Ureter (tissue), 1 donor: Measurements from ENCODE around the gene MTHFD2L. TPM values are rescaled to one million over a fixed set of nuclear protein-coding genes. Genes with fewer than 3 reads are reported as not detected.
A peak's percentile ranks its signal among the peaks of the same experiment; 100 is the strongest.
"Not testable (repeated sequence)": the region's sequence is repeated elsewhere in the genome, so short reads cannot be mapped to it uniquely, and the experiment has no call there.

Experiments
- DNase-seq: peaks from one replicate; pipeline ENCODE4 v3.0.0-alpha.2; 2020; ENCODE audit warnings: low spot score
- total RNA-seq: library from RNA; stranded (reverse); gene quantifications from one replicate; pipeline ENCODE4 v1.2.4, GENCODE V29; 2023
- donor health status: DM: yes; HTN: yes; CAD: no.

Gene MTHFD2L
- total RNA-seq, 1 donor from 2014 or later, result 15.9 TPM

DNA sequence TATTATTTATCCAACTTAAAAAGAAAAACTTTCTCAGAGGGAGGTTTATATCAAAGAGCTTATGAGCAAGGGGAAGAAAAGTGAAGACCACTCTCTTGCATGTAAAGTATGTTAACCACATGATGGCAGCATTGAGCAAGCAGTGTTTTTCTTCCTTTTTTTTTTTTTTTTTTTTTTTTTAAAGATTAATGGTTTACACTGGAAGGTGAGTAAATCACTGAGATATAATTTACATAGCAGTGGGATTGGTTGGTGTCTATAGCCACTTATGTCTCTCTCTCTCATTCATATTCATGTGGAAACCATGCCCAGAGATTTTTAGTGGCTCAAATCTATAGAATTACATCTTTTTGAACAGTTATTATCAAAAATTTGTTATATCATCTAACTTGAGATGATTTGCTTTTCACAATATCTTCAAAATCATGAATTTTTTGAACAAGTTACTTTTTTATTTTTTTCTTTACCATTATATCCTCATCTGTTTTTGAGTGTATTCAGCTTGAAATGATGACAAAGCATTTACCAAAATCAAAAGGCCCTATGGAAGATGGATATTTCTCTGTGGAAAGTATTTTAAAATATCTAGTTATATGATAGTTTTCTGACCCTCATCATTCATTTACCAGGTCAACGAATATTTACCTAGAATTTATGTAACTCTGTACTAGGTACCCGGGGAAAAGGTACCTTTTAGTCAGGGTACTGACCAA lies 31.6 kb downstream of the MTHFD2L start:
- DNase-seq, result no peak

- DNase-seq, result no peak
Measured at GRCh38 chr4:74190332-74190731, 32.4 kb downstream of the MTHFD2L start.

DNA sequence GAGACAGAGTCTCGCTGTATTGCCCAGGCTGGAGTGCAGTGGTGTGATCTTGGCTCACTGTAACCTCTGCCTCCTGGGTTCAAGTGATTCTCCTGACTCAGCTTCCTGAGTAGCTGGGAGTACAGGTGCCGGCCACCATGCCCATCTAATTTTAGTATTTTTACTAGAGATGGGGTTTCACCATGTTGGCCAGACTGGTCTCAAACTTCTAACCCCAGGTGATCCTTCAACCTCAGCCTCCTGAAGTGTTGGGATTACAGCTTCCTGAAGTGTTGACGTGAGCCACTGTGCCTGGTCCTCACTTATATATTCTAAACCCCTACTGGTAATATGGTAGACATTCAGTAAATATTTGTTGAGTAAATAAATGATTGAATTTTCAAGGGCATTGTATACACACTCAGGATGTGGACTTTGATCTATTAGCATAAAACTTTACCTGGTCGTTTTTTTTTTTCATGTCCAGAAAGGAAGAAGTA lies 33.0 kb downstream of the MTHFD2L start:
- DNase-seq, result no peak

DNA sequence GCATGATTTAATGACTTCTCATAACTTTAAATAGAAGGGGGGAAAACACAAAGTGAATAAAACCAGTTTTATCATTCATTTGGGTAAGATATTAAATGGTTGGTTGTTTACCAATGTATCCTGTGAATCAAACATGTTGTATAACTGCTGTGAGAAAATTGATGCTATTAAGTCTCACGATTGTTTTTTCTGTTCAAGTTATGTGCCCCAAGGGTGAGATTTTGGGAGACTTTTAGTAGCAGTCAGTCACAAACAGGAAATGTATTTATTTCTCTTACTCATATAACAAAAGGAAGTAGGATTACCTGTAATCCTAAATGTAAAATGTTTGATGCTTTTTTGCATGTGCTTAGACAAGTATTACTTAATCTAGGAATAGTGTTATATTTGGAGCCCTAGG lies 39.2 kb downstream of the MTHFD2L start:
- DNase-seq, result no peak

- no peak for DNase-seq
Measured at GRCh38 chr4:74202062-74202586, 44.2 kb downstream of the MTHFD2L start.

- no peak for DNase-seq
Measured at GRCh38 chr4:74203467-74203866, 45.5 kb downstream of the MTHFD2L start.

GRCh38 chr4:74205046-74205445 lies 47.1 kb downstream of the MTHFD2L start:
- DNase-seq, result no peak

GRCh38 chr4:74205559-74205958 lies 47.6 kb downstream of the MTHFD2L start:
- no peak for DNase-seq

- no peak for DNase-seq
Measured at GRCh38 chr4:74206088-74206825, 48.3 kb downstream of the MTHFD2L start.

DNA sequence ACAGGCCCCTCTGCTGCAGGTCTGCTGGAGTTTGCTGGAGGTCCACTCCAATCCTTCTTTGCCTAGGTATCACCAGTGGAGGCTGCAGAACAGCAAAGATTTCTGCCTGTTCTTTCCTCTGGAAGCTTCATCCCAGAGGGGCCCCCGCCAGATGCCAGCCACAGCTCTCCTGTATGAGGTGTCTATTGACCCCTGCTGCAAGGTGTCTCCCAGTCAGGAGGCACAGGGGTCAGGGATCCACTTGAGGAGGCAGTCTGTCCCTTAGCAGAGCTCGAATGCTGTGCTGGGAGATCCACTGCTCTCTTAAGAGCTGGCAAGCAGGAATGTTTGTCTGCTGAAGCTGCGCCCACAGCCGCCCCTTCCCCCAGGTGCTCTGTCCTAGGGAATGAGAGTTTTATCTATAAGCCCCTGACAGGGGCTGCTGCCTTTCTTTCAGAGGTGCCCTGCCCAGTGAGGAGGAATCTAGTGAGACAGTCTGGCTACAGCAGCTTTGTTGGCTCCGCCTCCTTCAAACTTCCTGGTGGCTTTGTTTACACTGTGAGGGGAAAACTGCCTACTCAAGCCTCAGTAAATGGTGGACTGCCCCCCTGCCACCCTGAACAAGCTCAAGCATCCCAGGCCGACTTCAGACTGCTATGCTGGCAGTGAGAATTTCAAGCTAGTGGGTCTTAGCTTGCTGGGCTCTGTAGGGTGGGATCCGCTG lies 56.7 kb downstream of the MTHFD2L start:
- not testable (repeated sequence) for DNase-seq

DNA sequence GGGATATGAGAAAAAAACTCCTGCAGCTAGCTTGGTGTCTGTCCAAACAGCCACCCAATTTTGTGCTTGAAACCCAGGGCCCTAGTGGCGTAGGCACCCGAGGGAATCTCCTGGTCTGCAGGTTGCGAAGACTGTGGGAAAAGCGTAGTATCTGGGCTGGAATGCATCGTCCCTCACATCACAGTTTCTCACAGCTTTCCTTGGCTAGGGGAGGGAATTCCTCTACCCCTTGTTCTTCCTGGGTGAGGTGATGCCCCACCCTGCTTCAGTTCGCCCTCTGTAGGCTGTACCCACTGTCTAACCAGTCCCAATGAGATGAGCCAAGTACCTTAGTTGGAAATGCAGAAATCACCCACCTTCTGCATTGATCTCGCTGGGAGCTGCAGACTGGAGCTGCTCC lies 57.3 kb downstream of the MTHFD2L start:
- not testable (repeated sequence) for DNase-seq

DNA sequence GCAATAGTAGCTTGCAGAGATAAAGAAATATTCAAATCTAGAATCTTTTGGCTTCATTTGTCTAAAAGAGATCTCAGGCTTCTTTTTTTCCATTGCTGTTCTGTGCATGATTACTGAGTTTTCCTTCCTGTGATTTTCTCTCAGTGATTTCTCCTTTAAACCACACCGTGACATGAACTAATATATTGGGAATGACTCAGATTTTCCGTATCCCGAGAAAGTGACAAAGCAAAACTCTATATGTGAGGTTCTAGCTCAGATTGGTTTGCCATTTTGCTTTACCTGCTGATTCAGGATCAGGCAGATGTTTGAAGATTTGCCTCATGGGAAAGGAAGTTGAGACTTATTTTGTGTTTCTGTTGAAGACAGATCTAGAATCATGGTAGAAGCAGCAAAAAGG lies 59.4 kb downstream of the MTHFD2L start:
- DNase-seq, result no peak

DNA sequence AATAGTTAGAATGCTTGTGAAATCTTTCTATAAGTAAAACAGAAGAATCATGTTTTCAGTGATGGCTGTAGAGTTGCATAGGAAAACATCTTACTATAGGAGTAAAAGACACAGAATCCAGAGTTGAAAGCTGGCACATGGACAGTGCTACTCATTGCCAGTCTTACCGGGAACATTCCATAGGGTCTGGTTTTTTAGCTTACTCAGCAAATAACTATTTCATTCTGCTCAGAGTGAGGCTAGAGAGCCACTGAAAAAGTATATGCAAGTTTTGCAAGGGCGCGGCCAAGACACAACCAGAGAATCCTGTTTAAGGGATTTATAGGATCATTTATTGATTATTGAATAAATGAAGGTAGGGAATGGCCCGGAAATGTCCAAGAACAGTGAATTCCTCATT lies 60.3 kb downstream of the MTHFD2L start:
- DNase-seq, result no peak

GRCh38 chr4:74219240-74219639 lies 61.3 kb downstream of the MTHFD2L start:
- DNase-seq, result no peak

GRCh38 chr4:74223098-74223497 lies 65.2 kb downstream of the MTHFD2L start:
- no peak for DNase-seq

GRCh38 chr4:74223801-74224200 lies 65.9 kb downstream of the MTHFD2L start:
- no peak for DNase-seq

DNA sequence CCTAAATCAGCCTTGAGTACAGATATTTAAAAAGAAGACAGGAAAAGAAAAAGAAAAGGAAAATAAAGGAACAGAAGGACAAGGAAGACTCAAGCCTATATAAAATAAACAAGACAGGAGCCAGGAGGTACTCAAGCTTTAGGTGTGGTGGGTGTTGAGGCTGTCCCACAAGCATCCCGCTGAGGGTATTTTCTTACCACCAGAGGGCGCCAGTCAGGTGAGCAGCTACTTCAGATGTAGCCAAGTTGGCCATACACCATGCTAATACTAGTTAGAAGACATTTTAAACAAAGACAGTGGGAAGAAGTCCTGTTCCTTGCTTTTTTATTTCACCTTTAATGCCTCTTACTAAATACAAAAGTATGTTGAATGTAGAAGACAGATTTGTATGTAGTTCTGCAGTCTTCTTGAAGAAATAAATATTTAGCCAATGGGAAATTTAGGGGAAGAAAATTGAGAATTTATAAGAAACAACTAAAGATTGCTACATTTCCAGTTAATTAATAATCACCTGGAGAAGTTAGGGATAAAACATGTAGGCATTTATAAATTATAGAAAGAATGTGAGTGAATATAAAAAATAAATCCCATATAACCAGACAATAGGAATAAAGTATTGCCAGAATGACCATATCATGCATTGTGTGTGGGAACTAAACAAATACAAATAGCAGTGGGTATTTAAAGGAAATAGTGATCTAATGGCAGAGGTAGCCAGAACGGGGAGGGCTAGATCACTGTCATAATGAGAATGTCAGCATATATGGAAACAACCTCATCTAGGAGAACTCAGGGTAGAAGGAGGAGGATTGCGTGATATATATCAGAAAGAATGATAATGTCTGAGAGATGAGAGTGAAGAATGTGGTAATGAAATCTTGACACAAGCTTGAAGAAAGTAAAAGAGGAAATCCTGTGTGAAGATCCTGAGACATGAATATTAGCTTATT lies 71.0 kb downstream of the MTHFD2L start:
- DNase-seq, result peak; percentile 64

GRCh38 chr4:74230902-74231499 lies 73.1 kb downstream of the MTHFD2L start:
- DNase-seq, result no peak

DNA sequence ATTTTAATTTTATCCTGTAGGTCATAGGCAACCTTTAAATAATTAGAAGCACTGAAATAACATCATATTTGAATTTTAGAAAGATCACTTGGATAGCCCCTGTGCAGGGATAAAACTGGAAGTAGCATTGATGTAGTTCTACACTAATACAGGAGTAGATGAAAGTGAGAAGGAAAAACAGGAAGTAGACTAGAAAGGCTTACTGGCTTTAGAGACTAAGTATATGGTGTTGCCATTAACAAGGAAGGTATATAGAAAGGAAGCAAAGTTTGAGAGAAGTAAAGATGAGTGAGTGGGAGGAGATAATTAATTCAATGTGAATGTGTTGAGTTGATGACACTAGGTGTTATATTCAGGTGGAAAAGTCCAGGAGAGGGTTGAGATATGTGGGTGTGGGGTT lies 77.2 kb downstream of the MTHFD2L start:
- DNase-seq, result no peak

GRCh38 chr4:74237425-74237966 lies 79.6 kb downstream of the MTHFD2L start:
- no peak for DNase-seq
